MG63 (cell line): ENCODE results near the gene ADAMTS16. TPM values are rescaled to one million over a fixed set of nuclear protein-coding genes. Genes with fewer than 3 reads are reported as not detected.

Source experiments
- DNase-seq: peaks from one replicate; pipeline ENCODE4 v3.0.0-alpha.2; 2020
- H3K27me3 ChIP-seq: fragments of 250-450 bp; sonication (Bioruptor Pico); 2 replicates; pipeline ENCODE4 v1.5.1; 2020; ENCODE audit warnings: mild to moderate bottlenecking, moderate library complexity
- H3K36me3 ChIP-seq: fragments of 250-450 bp; sonication (Bioruptor Pico); 2 replicates; pipeline ENCODE4 v1.5.1; 2020; ENCODE audit warnings: mild to moderate bottlenecking, moderate library complexity
- H3K4me3 ChIP-seq: fragments of 250-450 bp; sonication (Bioruptor Pico); 2 replicates; pipeline ENCODE4 v1.5.1; 2020; ENCODE audit warnings: mild to moderate bottlenecking, moderate library complexity
- H3K9me3 ChIP-seq: fragments of 250-450 bp; sonication (Bioruptor Pico); 2 replicates; pipeline ENCODE4 v1.5.1; 2020; ENCODE audit warnings: mild to moderate bottlenecking, moderate library complexity
- total RNA-seq: library from RNA; depleted of rRNA; stranded (reverse); fragments of >200 nt; shearing (Covaris generic); gene quantifications from 2 replicates; pipeline ENCODE4 v1.2.3, GENCODE V29; 2014; ENCODE audit warnings: low replicate concordance

The ADAMTS16 gene
- total RNA-seq, 1 experiment from 2014 or later: not detected

DNA sequence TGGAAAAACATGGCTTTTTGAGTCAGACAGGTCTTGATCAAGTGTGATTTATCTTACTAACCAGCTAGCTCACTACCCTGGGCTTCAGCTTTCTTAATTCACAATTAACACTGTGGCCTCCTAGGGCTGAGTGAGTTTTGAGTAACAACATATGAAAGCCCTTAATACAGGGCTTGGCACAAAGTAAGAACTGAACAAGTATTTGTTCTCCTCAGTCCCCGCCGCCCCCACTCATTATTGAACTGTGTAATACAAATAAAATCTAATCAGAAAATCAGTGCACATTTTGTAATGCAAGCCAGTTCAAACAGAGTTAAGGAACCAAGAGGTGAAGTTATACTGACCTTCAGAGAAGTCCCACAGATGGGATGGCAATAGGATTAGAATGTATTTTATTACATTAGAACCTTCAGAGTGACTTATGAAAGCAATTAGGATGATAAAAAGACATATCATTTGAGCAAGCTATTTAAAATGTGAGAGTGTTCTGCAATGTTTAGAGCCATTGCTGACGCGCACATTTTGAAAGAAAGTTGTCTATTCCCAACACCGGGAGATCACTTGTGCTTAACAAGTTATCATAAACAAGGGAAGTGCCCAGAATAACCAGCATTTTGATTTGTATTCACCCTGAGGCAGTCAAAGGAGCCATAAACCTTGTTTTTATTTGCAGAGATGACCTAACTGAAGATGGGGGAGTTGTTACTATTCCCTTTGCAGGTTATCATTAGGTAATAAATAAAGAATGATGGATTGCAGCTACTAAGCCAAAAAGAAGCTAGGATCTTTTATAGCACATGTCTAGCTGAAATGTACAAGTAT is 19.4 kb downstream of the ADAMTS16 start:
- Histone ChIP-seq H3K36me3 (no peaks in the 10 kb centered on the region), H3K9me3 (no peaks in the 10 kb centered on the region), H3K27me3 (no peaks in the 10 kb centered on the region), H3K4me3 (no peak overlapping the region)
- no peak for DNase-seq

DNA sequence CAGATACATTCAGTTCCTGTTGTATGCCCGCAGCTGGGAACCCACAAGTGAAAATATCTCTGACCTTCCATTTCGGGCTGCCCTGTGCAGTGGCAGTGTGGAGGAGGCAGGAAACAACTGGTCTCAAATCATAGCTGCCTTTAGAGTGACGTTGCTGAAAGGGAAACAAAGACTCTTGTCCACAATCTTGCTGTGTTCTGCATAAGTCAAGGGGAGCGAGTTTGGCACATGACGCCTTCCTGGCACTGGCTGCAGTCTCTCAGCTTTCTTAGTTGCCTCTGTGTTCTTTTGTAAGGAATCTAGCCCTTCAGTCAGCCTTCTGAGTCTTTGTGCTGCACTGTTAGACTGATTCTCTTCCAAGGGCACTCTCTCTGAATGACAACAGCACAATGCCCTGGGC is 24.0 kb downstream of the ADAMTS16 start:
- Histone ChIP-seq H3K27me3 (no peaks in the 10 kb centered on the region), H3K9me3 (no peaks in the 10 kb centered on the region), H3K36me3 (no peaks in the 10 kb centered on the region), H3K4me3 (no peak overlapping the region)
- DNase-seq: no peak

DNA sequence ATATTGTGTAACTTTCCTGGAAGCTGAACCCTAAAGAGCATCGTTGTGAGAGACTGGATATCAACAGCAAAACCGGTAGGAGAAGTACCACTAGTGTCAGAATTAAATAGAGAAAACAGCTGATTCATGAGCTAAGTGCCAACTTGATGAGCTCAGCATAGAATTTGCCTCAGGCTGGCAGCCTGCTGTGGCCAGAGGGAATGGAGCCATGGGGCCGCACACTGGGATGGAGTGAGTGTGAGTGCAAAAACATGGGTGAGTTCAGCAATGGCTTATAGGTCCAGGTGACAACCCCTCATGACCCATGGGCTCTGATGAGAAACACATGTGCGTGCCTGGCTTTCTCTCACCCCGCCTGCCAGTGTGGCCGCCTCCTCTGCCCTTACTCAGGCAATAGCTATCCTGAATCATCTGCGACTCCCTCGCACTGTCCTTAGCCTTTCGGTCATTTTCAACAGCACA is 25.4 kb downstream of the ADAMTS16 start:
- Histone ChIP-seq H3K9me3 (no peaks in the 10 kb centered on the region), H3K36me3 (no peaks in the 10 kb centered on the region), H3K27me3 (no peaks in the 10 kb centered on the region), H3K4me3 (no peak overlapping the region)
- no peak for DNase-seq

DNA sequence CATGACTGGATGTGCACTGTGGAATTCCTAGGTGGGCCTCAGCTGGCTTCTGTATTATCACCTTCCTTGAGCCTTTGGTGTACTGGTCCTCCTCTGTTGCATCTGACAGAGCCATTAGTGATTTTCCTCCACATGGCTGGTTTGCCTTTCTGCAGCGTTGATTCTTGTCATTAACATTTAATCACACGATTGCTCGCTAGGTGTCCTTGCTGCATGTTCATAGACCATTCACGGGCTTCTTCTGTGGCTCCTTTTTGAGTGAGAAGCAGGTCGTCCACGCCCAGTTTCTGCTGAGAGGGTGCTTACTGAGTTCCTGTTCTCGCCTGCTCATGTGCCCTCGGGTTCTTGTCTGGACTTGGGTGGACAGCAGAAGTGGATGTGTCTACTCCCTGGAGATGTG is 29.3 kb downstream of the ADAMTS16 start:
- Histone ChIP-seq H3K27me3 (peaks cover 9% of the 10 kb centered on the region), H3K36me3 (no peaks in the 10 kb centered on the region), H3K9me3 (no peaks in the 10 kb centered on the region), H3K4me3 (no peak overlapping the region)
- DNase-seq: no peak

DNA sequence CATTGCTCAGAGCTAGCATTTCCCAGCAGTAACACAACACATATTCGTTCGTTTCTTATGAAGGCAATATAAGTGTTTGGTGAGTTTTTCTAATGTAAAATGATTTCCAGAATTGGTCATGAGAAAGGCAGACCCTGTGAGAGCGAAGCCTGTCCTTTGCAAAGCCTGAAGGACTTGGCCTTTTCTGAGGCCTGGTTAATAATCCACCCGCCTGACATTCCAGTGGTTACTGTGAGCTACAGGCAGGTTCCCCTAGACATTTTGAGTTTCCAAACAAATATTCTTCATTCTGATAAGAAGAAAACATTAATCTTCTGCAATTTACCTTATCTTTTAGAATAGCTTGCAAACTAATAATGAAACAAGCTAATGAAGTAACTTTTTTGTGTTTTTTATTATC is 38.0 kb downstream of the ADAMTS16 start:
- Histone ChIP-seq H3K4me3 (no peak overlapping the region), H3K27me3 (no peaks in the 10 kb centered on the region), H3K36me3 (no peaks in the 10 kb centered on the region), H3K9me3 (no peaks in the 10 kb centered on the region)
- DNase-seq: no peak

DNA sequence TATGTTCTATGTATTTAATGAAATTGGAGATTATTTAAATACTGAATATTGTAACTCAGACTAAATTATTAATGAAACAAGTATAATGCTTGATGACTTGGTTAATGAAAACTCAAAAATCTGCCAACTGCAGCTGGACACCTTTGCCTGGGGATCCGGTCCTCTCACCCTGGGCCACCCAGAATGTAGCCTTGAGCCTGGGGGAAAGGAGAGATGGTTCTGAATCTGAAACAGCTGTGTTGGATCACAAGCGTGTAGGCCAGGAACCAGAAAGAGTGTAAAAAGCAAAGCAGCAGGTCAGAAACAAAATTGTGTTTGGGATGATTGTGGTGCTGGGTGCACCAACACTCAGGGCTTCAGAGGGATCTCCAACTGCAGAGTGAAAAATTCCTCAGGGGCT is 38.5 kb downstream of the ADAMTS16 start:
- no peaks in the 10 kb centered on the region for H3K9me3 ChIP-seq
- H3K4me3 ChIP-seq: no peak overlapping the region
- no peaks in the 10 kb centered on the region for H3K36me3 ChIP-seq
- no peaks in the 10 kb centered on the region for H3K27me3 ChIP-seq
- DNase-seq: no peak

DNA sequence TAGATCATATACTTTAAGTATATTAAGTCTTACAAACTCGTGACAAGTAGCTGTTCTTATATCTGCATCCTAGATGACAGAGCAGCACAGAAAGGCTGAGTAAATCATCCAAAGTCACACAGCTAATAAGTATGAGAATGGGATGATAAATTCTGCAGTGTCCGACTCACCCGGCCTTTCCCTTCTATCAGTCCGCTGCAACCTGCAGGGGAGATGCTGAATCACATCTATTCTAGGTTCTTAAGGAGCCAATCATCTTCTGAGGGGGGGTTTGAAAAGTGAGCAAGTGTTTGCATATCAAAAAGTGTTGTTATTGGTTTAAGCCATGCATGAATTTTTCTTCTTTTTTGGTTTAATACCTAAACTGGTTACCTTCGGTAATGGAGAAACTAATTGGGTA is 38.9 kb downstream of the ADAMTS16 start:
- no peak for DNase-seq
- H3K4me3 ChIP-seq: no peak overlapping the region
- H3K9me3 ChIP-seq: no peaks in the 10 kb centered on the region
- no peaks in the 10 kb centered on the region for H3K36me3 ChIP-seq
- H3K27me3 ChIP-seq: no peaks in the 10 kb centered on the region

DNA sequence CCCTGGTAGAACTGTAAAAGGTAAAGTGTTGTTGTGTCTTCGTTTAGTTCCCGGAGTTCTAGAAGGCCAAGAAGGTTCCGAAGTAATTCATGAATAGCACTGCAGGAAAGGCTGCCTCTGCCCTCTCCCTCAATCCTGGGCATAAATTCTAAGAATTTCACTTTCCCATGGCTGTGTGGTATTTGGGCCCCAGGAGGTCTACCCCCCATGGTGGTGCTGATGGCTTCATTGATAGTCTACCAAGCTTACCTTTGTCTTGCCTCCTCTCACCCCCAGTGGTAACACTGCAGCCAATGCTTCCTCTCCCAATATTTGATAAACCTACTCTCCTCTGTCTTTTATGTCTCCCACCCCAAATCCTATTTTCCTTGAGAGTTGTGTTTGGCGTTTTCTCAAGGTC is 39.5 kb downstream of the ADAMTS16 start:
- Histone ChIP-seq H3K36me3 (no peaks in the 10 kb centered on the region), H3K4me3 (no peak overlapping the region), H3K9me3 (no peaks in the 10 kb centered on the region), H3K27me3 (no peaks in the 10 kb centered on the region)
- DNase-seq: no peak

DNA sequence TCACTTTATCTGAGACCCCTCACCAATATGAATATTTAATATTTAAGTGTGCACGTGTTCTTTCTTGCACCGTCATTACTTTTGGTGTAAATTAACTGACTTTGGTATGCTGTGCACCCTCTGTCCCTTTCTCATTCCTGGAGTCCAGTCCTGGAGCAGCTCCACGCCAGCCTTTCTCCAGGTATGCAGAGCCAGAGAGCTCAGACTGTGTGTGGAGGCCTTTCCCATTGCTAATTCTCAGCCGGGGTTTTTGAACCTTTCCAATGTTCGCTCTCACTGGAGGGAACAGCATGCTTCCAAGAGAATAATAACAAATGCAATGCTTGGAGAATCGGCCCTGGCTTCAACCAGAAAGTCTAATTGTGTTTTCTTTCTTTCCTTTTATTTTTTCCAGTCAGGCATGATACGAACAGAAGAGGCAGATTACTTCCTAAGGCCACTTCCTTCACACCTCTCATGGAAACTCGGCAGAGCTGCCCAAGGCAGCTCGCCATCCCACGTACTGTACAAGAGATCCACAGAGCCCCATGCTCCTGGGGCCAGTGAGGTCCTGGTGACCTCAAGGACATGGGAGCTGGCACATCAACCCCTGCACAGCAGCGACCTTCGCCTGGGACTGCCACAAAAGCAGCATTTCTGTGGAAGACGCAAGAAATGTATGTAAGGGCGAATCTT is 41.7 kb downstream of the ADAMTS16 start:
- no peak for DNase-seq
- Histone ChIP-seq H3K27me3 (no peaks in the 10 kb centered on the region), H3K4me3 (no peak overlapping the region), H3K9me3 (no peaks in the 10 kb centered on the region), H3K36me3 (no peaks in the 10 kb centered on the region)

DNA sequence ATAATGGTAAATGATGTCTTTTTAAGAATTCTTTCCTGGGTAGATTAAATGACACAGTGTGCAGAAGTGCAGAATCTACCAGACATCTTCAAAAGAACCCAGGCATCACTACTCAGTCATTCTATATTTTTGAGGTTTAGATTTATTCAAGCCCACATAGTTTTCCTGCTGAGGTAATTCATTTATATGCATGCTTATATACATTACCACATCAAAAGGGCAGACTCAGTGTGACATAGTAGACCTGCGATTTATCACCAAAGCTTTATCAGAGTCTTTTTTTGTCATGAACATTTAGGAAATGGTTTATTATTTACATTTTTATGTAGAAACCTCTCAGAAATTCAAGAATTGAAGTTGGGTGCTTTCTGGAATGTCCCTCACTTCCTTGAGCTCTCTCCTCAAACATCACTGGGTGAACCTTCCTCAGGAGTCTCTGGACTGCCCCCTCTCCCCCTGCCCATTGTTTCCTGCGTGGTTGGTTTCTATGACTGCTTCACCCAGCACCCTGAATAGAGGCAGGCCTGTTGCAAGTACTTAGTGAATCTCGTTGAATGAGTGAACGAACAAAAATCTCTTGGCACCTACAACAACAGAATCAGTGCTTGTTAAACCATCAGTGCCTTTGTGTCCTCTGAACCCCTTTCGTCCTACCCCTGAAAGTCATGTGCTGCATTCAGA is 42.5 kb downstream of the ADAMTS16 start:
- no peak for DNase-seq
- Histone ChIP-seq H3K27me3 (no peaks in the 10 kb centered on the region), H3K36me3 (no peaks in the 10 kb centered on the region), H3K4me3 (no peak overlapping the region), H3K9me3 (no peaks in the 10 kb centered on the region)

DNA sequence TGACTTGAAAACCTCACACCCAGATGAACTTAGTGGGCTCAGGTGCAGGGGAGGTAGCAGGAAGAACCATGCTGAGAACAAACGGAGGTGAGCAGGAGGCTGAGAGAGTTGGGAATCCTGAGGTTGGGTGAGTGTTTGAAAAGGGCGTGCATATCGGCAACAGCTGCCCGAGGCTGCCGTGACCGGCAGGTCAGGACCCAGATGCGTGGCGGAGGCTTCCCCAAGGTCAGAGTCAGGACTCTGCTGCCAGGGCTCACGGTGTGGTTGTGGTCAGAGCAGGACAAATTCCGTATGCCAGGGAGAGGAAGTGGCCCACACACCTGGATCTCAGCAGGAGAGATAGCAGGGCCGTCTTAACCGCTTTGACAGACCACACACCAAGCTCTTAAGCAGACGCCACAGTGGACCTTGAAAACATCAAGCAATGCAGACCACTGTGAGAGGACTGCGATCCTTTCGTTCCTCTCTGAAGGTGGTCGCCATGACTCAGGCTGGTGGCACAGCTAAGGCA is 43.1 kb downstream of the ADAMTS16 start:
- Histone ChIP-seq H3K9me3 (no peaks in the 10 kb centered on the region), H3K4me3 (no peak overlapping the region), H3K27me3 (no peaks in the 10 kb centered on the region), H3K36me3 (no peaks in the 10 kb centered on the region)
- DNase-seq: no peak

DNA sequence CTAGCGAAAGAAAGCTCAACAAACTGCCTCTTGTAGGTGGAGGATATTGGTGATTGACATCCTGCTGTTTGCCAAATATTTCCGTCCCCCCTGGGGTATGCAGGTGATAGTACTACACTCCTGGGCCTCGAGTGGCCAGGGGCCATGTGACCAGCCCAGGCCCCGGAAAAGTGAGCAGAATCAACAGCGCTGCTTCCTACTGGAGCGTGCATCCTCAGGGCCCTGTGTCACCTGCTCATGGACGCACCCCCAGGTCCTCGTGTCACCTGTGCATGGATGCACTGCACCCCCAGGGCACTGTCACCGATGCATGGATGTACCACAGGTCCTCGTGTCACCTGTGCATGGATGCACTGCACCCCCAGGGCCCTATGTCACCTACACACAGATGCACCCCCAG is 43.8 kb downstream of the ADAMTS16 start:
- DNase-seq: no peak
- no peaks in the 10 kb centered on the region for H3K9me3 ChIP-seq
- no peaks in the 10 kb centered on the region for H3K36me3 ChIP-seq
- no peak overlapping the region for H3K4me3 ChIP-seq
- H3K27me3 ChIP-seq: no peaks in the 10 kb centered on the region; the same call in 1 of the 2 replicates

DNA sequence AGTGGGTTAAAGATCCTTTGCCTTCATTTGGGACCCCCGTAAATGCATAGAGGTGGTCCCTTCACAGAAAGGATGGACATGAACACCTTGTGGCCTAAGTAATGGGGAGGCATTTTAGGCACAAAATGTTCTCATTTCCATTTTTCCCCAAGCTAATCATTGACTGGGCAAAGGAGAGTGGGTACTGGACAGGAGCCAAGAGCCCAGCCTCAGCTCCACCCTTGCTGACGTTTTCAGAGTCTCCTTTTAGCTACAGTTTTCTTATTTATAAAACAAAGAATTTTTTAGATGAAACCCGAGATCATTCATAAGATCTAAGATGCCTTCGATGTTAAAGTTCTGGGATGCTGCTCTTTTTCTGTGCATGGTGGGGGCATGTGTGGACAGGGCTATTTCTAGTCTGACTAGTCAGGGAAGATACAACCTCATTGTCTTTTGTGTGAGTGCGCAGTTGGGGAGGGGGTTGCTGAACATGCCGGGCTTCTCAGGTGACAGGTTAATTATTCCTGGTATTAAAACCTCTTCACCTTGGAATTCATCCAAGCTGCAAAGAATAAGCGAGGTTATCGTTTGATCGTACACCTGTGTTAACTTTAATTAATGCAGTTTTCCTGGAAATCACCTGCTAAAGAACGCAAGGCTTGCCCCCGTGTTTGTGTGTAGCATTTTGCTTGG is 48.4 kb downstream of the ADAMTS16 start:
- Histone ChIP-seq H3K4me3 (no peak overlapping the region), H3K9me3 (no peaks in the 10 kb centered on the region), H3K27me3 (no peaks in the 10 kb centered on the region; the same call in none of the 2 replicates), H3K36me3 (no peaks in the 10 kb centered on the region)
- DNase-seq: no peak

DNA sequence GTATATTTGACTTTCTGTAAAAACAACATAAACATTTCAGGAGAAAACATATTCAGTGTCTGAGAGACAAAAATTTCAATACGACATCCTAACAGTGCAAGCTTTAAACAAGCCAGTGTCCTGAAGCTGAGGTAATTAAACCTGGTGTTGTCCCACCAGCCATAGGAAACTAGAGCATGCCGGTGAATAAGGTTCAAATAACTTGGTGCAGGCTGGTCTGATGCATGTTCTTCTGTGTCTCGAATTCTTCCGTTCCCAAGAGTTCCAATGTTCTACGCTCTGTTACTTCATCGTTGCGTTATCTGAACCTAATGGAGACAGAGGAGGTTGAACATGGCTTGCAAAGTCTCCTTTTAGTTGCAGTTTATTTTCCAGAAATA is 48.9 kb downstream of the ADAMTS16 start:
- Histone ChIP-seq H3K36me3 (no peaks in the 10 kb centered on the region), H3K4me3 (no peak overlapping the region), H3K9me3 (no peaks in the 10 kb centered on the region), H3K27me3 (no peaks in the 10 kb centered on the region; the same call in none of the 2 replicates)
- no peak for DNase-seq

DNA sequence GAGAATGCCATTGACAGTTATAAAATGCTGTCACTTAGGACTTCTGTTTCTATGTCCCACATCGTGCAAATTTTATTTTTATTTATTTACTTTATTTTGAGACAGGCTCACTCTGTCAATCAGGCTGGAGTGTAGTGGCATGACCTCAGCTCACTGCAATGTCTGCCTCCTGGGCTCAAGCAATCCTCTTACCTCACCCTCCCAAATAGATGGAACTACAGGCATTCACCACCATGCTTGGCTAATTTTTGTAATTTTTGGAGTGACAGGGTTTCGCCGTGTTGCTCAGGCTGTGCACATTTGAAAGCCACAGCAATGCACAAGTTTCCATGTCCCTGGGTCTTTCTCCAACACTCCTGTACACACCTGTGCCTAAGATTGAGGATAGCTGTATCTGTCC is 51.8 kb downstream of the ADAMTS16 start:
- H3K36me3 ChIP-seq: no peaks in the 10 kb centered on the region
- no peak for DNase-seq
- H3K4me3 ChIP-seq: no peak overlapping the region
- peaks cover 3% of the 10 kb centered on the region for H3K27me3 ChIP-seq
- no peaks in the 10 kb centered on the region for H3K9me3 ChIP-seq

DNA sequence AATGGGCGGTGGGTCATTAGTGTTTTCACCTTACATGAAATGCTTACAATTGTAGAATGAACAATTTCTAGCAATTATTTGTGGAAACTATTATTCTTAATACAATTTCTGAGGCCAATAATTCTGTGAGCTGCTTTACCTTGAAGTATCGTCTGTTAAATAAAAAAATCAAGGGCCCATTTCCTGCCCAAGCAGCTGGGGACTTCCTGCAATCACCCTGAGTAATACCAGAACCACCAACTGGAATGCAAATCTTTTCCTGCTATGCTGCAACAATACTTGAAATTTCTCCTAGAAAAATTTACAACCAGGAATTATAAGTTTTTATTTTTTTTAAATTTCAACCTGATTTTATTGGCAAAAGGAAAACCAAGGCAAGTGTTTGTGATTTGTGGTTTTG is 52.6 kb downstream of the ADAMTS16 start:
- H3K9me3 ChIP-seq: no peaks in the 10 kb centered on the region

More for the DNA sequence above, 52.6 kb downstream of the ADAMTS16 start:
- Histone ChIP-seq H3K4me3 (no peak overlapping the region), H3K27me3 (peaks cover 5% of the 10 kb centered on the region), H3K36me3 (no peaks in the 10 kb centered on the region)
- no peak for DNase-seq
